ENCODE data around the gene LFNG.

LFNG gene

GRCh38 chr7:2537981-2538851 lies 18.6 kb downstream of the LFNG start:
- no peak overlapping the region for H3K23ac ChIP-seq (ENCODE audit: low read length)
- no peak overlapping the region for H3K4me2 ChIP-seq (ENCODE audit: low read length)
- no CpG with 5 or more reads among the region's 47 CpGs for WGBS (ENCODE audit: extremely low coverage, insufficient coverage, insufficient read length)
- no peak overlapping the region for H4K91ac ChIP-seq (ENCODE audit: low read depth, low read length)
- H3K4me3 ChIP-seq (ENCODE audit: low read depth, low read length), result no peak overlapping the region
- H3K4ac ChIP-seq (ENCODE audit: low read depth, low read length), result no peak overlapping the region
- no peak overlapping the region for H2BK5ac ChIP-seq (ENCODE audit: low read depth, low read length, poor library complexity)
- peaks cover 50 to 51% of the 10 kb centered on the region in 2 experiments for H3K36me3 ChIP-seq (ENCODE audit: control insufficient read depth in 1 of 2, insufficient read depth in 2 of 2, low read length in 2 of 2)
- no peak overlapping the region for H3K14ac ChIP-seq (ENCODE audit: low read length)
- H3K9ac ChIP-seq (ENCODE audit: low read length), result no peak overlapping the region
- H3K27me3 ChIP-seq (ENCODE audit: insufficient read depth, low read length), result no peaks in the 10 kb centered on the region
- DNase-seq, result no peak
- no peak overlapping the region for H2BK120ac ChIP-seq (ENCODE audit: insufficient read depth, low read length, poor library complexity)
- no peaks in the 10 kb centered on the region for H3K9me3 ChIP-seq (ENCODE audit: insufficient read depth, low read depth, low read length)
- H4K8ac ChIP-seq (ENCODE audit: low read depth, low read length), result no peak overlapping the region
- no peaks in the 10 kb centered on the region for H3K79me1 ChIP-seq (ENCODE audit: low read length)
- no peaks in the 10 kb centered on the region for H3K79me2 ChIP-seq (ENCODE audit: control insufficient read depth, insufficient read depth, low read length, poor library complexity)
- no peaks in the 10 kb centered on the region for H3K4me1 ChIP-seq (ENCODE audit: control insufficient read depth in 1 of 2, insufficient read depth in 2 of 2, low read length in 2 of 2)
- H4K12ac ChIP-seq (ENCODE audit: low read depth, low read length), result no peak overlapping the region
- H2AFZ ChIP-seq (ENCODE audit: insufficient read depth, low read length, poor library complexity), result no peak overlapping the region
- no peak overlapping the region for H3K27ac ChIP-seq (ENCODE audit: low read depth, low read length)
- H3K18ac ChIP-seq (ENCODE audit: low read length), result no peak overlapping the region
- H2AK5ac ChIP-seq (ENCODE audit: low read length), result no peak overlapping the region
- H2BK12ac ChIP-seq (ENCODE audit: low read length), result no peak overlapping the region

GRCh38 chr7:2539031-2539911 lies 19.7 kb downstream of the LFNG start:
- no peak overlapping the region for H2AFZ ChIP-seq (ENCODE audit: insufficient read depth, low read length, poor library complexity)

GRCh38 chr7:2540133-2540532 lies 20.6 kb downstream of the LFNG start:
- Histone ChIP-seq H3K27me3 (ENCODE audit: insufficient read depth, low read length) (no peaks in the 10 kb centered on the region), H3K79me1 (ENCODE audit: low read length) (no peaks in the 10 kb centered on the region), H3K4me1 (ENCODE audit: control insufficient read depth in 1 of 2, insufficient read depth in 2 of 2, low read length in 2 of 2) (no peaks in the 10 kb centered on the region), H2AFZ (ENCODE audit: insufficient read depth, low read length, poor library complexity) (no peak overlapping the region), H3K9me3 (ENCODE audit: insufficient read depth, low read depth, low read length) (peaks cover 3% of the 10 kb centered on the region), H2AK5ac (ENCODE audit: low read length) (no peak overlapping the region), H3K23ac (ENCODE audit: low read length) (no peak overlapping the region), H2BK12ac (ENCODE audit: low read length) (no peak overlapping the region), H2BK5ac (ENCODE audit: low read depth, low read length, poor library complexity) (no peak overlapping the region), H4K91ac (ENCODE audit: low read depth, low read length) (no peak overlapping the region), H2BK120ac (ENCODE audit: insufficient read depth, low read length, poor library complexity) (no peak overlapping the region), H4K8ac (ENCODE audit: low read depth, low read length) (no peak overlapping the region), H3K14ac (ENCODE audit: low read length) (no peak overlapping the region), H3K36me3 (ENCODE audit: control insufficient read depth in 1 of 2, insufficient read depth in 2 of 2, low read length in 2 of 2) (peaks cover 64 to 66% of the 10 kb centered on the region in 2 experiments), H3K4me2 (ENCODE audit: low read length) (no peak overlapping the region), H3K4ac (ENCODE audit: low read depth, low read length) (no peak overlapping the region), H3K27ac (ENCODE audit: low read depth, low read length) (no peak overlapping the region), H3K79me2 (ENCODE audit: control insufficient read depth, insufficient read depth, low read length, poor library complexity) (no peaks in the 10 kb centered on the region), H3K18ac (ENCODE audit: low read length) (no peak overlapping the region), H3K9ac (ENCODE audit: low read length) (no peak overlapping the region), H3K4me3 (ENCODE audit: low read depth, low read length) (no peak overlapping the region), H4K12ac (ENCODE audit: low read depth, low read length) (no peak overlapping the region)
- no peak for DNase-seq
- no CpG with 5 or more reads among the region's 7 CpGs for WGBS (ENCODE audit: extremely low coverage, insufficient coverage, insufficient read length)

More at GRCh38 chr7:2539031-2539911, 19.7 kb downstream of the LFNG start:
- H3K18ac ChIP-seq (ENCODE audit: low read length), result no peak overlapping the region
- no peak overlapping the region for H4K12ac ChIP-seq (ENCODE audit: low read depth, low read length)
- H3K27ac ChIP-seq (ENCODE audit: low read depth, low read length), result no peak overlapping the region
- H4K91ac ChIP-seq (ENCODE audit: low read depth, low read length), result no peak overlapping the region
- H3K4ac ChIP-seq (ENCODE audit: low read depth, low read length), result no peak overlapping the region
- no peak overlapping the region for H3K23ac ChIP-seq (ENCODE audit: low read length)
- H3K79me2 ChIP-seq (ENCODE audit: control insufficient read depth, insufficient read depth, low read length, poor library complexity), result no peaks in the 10 kb centered on the region
- H3K4me2 ChIP-seq (ENCODE audit: low read length), result no peak overlapping the region
- H3K14ac ChIP-seq (ENCODE audit: low read length), result no peak overlapping the region
- no peak overlapping the region for H2BK120ac ChIP-seq (ENCODE audit: insufficient read depth, low read length, poor library complexity)
- no peak overlapping the region for H2BK12ac ChIP-seq (ENCODE audit: low read length)
- no peaks in the 10 kb centered on the region for H3K27me3 ChIP-seq (ENCODE audit: insufficient read depth, low read length)
- H3K79me1 ChIP-seq (ENCODE audit: low read length), result no peaks in the 10 kb centered on the region
- H2AK5ac ChIP-seq (ENCODE audit: low read length), result no peak overlapping the region
- no peaks in the 10 kb centered on the region for H3K9me3 ChIP-seq (ENCODE audit: insufficient read depth, low read depth, low read length)
- H3K36me3 ChIP-seq (ENCODE audit: control insufficient read depth in 1 of 2, insufficient read depth in 2 of 2, low read length in 2 of 2), result peaks cover 58 to 59% of the 10 kb centered on the region in 2 experiments
- DNase-seq, result no peak
- no peak overlapping the region for H4K8ac ChIP-seq (ENCODE audit: low read depth, low read length)
- H3K4me1 ChIP-seq (ENCODE audit: control insufficient read depth in 1 of 2, insufficient read depth in 2 of 2, low read length in 2 of 2), result no peaks in the 10 kb centered on the region
- WGBS (ENCODE audit: extremely low coverage, insufficient coverage, insufficient read length), result no CpG with 5 or more reads among the region's 32 CpGs
- H3K9ac ChIP-seq (ENCODE audit: low read length), result no peak overlapping the region
- H2BK5ac ChIP-seq (ENCODE audit: low read depth, low read length, poor library complexity), result no peak overlapping the region
- H3K4me3 ChIP-seq (ENCODE audit: low read depth, low read length), result no peak overlapping the region

GRCh38 chr7:2540641-2541051 lies 21.1 kb downstream of the LFNG start:
- no peak overlapping the region for H3K14ac ChIP-seq (ENCODE audit: low read length)
- H3K36me3 ChIP-seq (ENCODE audit: control insufficient read depth in 1 of 2, insufficient read depth in 2 of 2, low read length in 2 of 2), result peaks cover 67 to 68% of the 10 kb centered on the region in 2 experiments
- WGBS (ENCODE audit: extremely low coverage, insufficient coverage, insufficient read length), result no CpG with 5 or more reads among the region's 19 CpGs
- no peaks in the 10 kb centered on the region for H3K79me2 ChIP-seq (ENCODE audit: control insufficient read depth, insufficient read depth, low read length, poor library complexity)
- no peaks in the 10 kb centered on the region for H3K27me3 ChIP-seq (ENCODE audit: insufficient read depth, low read length)
- H3K9ac ChIP-seq (ENCODE audit: low read length), result no peak overlapping the region
- no peaks in the 10 kb centered on the region for H3K4me1 ChIP-seq (ENCODE audit: control insufficient read depth in 1 of 2, insufficient read depth in 2 of 2, low read length in 2 of 2)
- H2AK5ac ChIP-seq (ENCODE audit: low read length), result no peak overlapping the region
- no peak overlapping the region for H4K91ac ChIP-seq (ENCODE audit: low read depth, low read length)
- H3K4me2 ChIP-seq (ENCODE audit: low read length), result no peak overlapping the region
- H3K9me3 ChIP-seq (ENCODE audit: insufficient read depth, low read depth, low read length), result peaks cover 3% of the 10 kb centered on the region
- no peak overlapping the region for H2BK5ac ChIP-seq (ENCODE audit: low read depth, low read length, poor library complexity)
- H3K27ac ChIP-seq (ENCODE audit: low read depth, low read length), result no peak overlapping the region
- H2BK120ac ChIP-seq (ENCODE audit: insufficient read depth, low read length, poor library complexity), result no peak overlapping the region
- H3K23ac ChIP-seq (ENCODE audit: low read length), result no peak overlapping the region
- H3K79me1 ChIP-seq (ENCODE audit: low read length), result no peaks in the 10 kb centered on the region
- no peak overlapping the region for H3K4ac ChIP-seq (ENCODE audit: low read depth, low read length)
- H4K12ac ChIP-seq (ENCODE audit: low read depth, low read length), result no peak overlapping the region
- H3K4me3 ChIP-seq (ENCODE audit: low read depth, low read length), result no peak overlapping the region
- no peak overlapping the region for H2AFZ ChIP-seq (ENCODE audit: insufficient read depth, low read length, poor library complexity)
- no peak overlapping the region for H3K18ac ChIP-seq (ENCODE audit: low read length)
- H2BK12ac ChIP-seq (ENCODE audit: low read length), result no peak overlapping the region
- DNase-seq, result no peak
- no peak overlapping the region for H4K8ac ChIP-seq (ENCODE audit: low read depth, low read length)
